Activated CD4-positive, alpha-beta T cell treated with anti-CD3 and anti-CD28 coated beads for 36 hours (primary cell): ENCODE data around the gene CERS6. TPM values are rescaled to one million over a fixed set of nuclear protein-coding genes. Genes with fewer than 3 reads are reported as not detected.

ENCODE experiments used
- ATAC-seq: fragments of 200-7000 bp; cut with Tn5 transposase; one replicate; pipeline ENCODE4 v1.10.0; 2021; ENCODE audit warnings: mild to moderate bottlenecking, moderate library complexity
- CTCF ChIA-PET: fragments of 350-600 bp; sonication (Branson Sonifier 250); formaldehyde crosslinking; loops from one replicate; lab custom pipeline; 2021; ENCODE audit warnings: antibody characterized with exemption; lab: Charles Lee
- POLR2A ChIA-PET: fragments of 350-600 bp; sonication (Branson Sonifier 250); formaldehyde crosslinking; loops from one replicate; lab custom pipeline; 2021; ENCODE audit warnings: antibody characterized with exemption, inconsistent platforms; lab: Charles Lee
- DNase-seq: peaks from one replicate; pipeline ENCODE4 v3.0.0-alpha.2; 2020
- H3K27ac Mint-ChIP-seq: one replicate; pipeline ENCODE4 v1.8.0; 2021; ENCODE audit warnings: mixed read lengths
- H3K27me3 Mint-ChIP-seq: one replicate; pipeline ENCODE4 v1.8.0; 2021; ENCODE audit warnings: mixed read lengths
- H3K36me3 Mint-ChIP-seq: one replicate; pipeline ENCODE4 v1.8.0; 2021; ENCODE audit warnings: low read depth, mixed read lengths
- H3K4me1 Mint-ChIP-seq: one replicate; pipeline ENCODE4 v1.8.0; 2021; ENCODE audit warnings: mixed read lengths
- H3K4me3 Mint-ChIP-seq: one replicate; pipeline ENCODE4 v1.8.0; 2021; ENCODE audit warnings: mild to moderate bottlenecking, moderate library complexity, mixed read lengths
- H3K9me3 Mint-ChIP-seq: one replicate; pipeline ENCODE4 v1.8.0; 2021; ENCODE audit warnings: low read depth, mixed read lengths
- intact Hi-C, 2 experiments: fragments of 100-400 bp; cut with DNase I in 1 of 2; cut with micrococcal nuclease in 1 of 2; formaldehyde crosslinking; loops; one replicate each; pipeline versions ENCODE4 v1.14.2 to v1.15.1; 2022 to 2024; cut with DNase I, micrococcal nuclease
- total RNA-seq, 2 experiments: library from RNA; stranded (reverse); gene quantifications; one replicate each; pipeline ENCODE4 v1.2.3, GENCODE V29; 2021

Gene CERS6
- total RNA-seq, 2 experiments from 2014 or later = 12.9 to 13.1 TPM

DNA sequence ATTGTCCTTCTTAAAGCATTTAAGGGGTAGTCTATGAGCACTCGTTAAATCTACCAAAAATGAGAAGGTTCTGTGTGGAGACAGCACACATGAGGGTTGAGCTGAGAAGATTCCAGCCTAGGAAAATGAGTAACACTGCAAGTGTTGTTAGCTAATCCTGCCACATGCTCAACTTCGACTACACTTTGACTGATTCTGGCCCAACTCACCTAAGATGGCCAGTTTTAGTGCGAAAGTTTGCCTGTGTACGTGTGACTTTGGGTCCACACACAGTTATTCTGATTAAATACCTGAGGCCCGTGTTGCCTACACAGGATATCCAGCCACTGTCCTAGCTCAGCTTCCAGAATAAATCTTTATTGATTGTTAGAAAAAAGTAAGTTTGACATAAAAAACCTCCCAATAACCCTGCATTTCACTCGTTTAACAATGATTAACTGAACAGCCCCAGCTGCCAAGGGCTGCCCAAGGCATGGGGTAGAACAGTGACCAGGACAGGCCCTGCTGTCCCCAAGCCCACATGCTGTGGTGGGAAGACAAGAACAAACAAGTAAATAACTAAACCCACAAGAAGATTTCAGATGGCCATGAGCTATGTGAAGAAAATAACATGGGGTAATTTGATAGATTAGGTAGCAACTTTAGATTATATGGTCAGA lies 14.7 kb upstream of the CERS6 start:
- intact Hi-C loops = no loop called here
- H3K4me1 Mint-ChIP-seq = peaks cover 34% of the 10 kb centered on the region
- no peaks in the 10 kb centered on the region for H3K27me3 Mint-ChIP-seq
- no peak overlapping the region for H3K27ac Mint-ChIP-seq
- ChIA-PET CTCF (interaction anchor here (0.8 to 1.9 kb wide), 3 partner anchors 10 to 246 kb away, joined by 3 to 6 read pairs (median 5); no protein-coding TSS in a partner anchor), POLR2A (no interaction called here)
- DNase-seq (no peak), ATAC-seq (no peak)
- peaks cover 7% of the 10 kb centered on the region for H3K9me3 Mint-ChIP-seq
- H3K36me3 Mint-ChIP-seq = no peaks in the 10 kb centered on the region
- no peak overlapping the region for H3K4me3 Mint-ChIP-seq

DNA sequence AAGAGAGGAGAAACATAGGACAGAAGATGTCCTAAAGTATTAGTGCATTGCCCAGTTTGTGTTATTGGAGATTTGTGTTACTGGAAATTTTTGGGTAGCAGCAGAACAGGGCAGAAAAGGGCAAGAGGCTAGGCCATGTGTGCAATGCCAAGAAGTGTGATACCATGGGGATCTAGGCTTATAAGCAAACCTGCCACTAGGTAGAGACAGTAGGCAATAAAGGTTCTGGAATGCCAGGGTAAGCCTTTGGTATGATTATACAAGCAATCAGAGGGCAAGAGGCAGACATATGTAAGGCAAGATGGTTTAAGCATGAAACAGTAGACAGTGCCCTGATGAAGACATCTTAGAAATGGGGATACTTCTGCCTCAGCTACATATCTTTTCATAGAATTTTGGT lies 12.3 kb upstream of the CERS6 start:
- Mint-ChIP-seq H3K27me3 (no peaks in the 10 kb centered on the region), H3K4me1 (peaks cover 26% of the 10 kb centered on the region), H3K36me3 (no peaks in the 10 kb centered on the region), H3K9me3 (peaks cover 7% of the 10 kb centered on the region), H3K27ac (no peak overlapping the region), H3K4me3 (no peak overlapping the region)
- no peak for DNase-seq
- no peak for ATAC-seq
- ChIA-PET POLR2A (no interaction called here), CTCF (interaction anchor here (0.9 to 1.2 kb wide), 3 partner anchors 12 to 292 kb away, joined by 3 to 5 read pairs (median 4); partner anchors contain the start of gene CERS6)
- intact Hi-C loops = no loop called here

DNA sequence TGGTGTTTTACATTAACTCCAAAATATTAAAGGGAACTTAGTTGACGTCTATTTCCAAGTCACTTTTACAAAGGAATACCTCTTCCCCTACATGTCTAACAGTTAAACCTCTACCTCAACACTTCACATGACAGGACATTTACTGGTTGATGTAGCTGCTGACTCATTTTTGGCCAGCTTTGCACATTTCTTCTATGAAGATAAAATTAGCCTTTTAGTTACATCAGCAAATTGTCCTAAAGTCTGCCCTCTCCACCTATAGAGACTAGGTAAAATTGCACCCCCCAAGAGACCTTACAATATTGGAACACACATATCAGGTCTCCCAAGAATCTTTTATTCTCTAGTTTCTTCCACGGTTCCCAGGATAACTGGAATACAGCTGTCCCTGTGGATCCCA lies 10.1 kb upstream of the CERS6 start:
- no peaks in the 10 kb centered on the region for H3K36me3 Mint-ChIP-seq
- ATAC-seq (no peak), DNase-seq (no peak)
- ChIA-PET POLR2A (no interaction called here), CTCF (no interaction called here)
- H3K27ac Mint-ChIP-seq = no peak overlapping the region
- intact Hi-C loops = no loop called here
- H3K27me3 Mint-ChIP-seq = no peaks in the 10 kb centered on the region
- no peak overlapping the region for H3K4me3 Mint-ChIP-seq
- H3K9me3 Mint-ChIP-seq = peaks cover 7% of the 10 kb centered on the region
- H3K4me1 Mint-ChIP-seq = peaks cover 25% of the 10 kb centered on the region

GRCh38 chr2:168448980-168449379 lies 7.1 kb upstream of the CERS6 start:
- intact Hi-C loops = no loop called here
- Mint-ChIP-seq H3K4me1 (peaks cover 23% of the 10 kb centered on the region), H3K27me3 (no peaks in the 10 kb centered on the region), H3K4me3 (no peak overlapping the region), H3K9me3 (peaks cover 7% of the 10 kb centered on the region), H3K27ac (no peak overlapping the region), H3K36me3 (no peaks in the 10 kb centered on the region)
- ChIA-PET POLR2A (no interaction called here), CTCF (no interaction called here)
- DNase-seq (no peak), ATAC-seq (no peak)

GRCh38 chr2:168449419-168449818 lies 6.7 kb upstream of the CERS6 start:
- Mint-ChIP-seq H3K27ac (no peak overlapping the region), H3K4me3 (no peak overlapping the region), H3K36me3 (no peaks in the 10 kb centered on the region), H3K9me3 (peaks cover 5% of the 10 kb centered on the region), H3K4me1 (peaks cover 21% of the 10 kb centered on the region), H3K27me3 (no peaks in the 10 kb centered on the region)
- ChIA-PET CTCF (no interaction called here), POLR2A (no interaction called here)
- intact Hi-C loops = no loop called here
- DNase-seq = no peak
- no peak for ATAC-seq

- POLR2A ChIA-PET = no interaction called here
- intact Hi-C loops = loop anchor here in 1 of 2 experiments (10.0 kb wide), 1 partner anchor 205 kb away; the partner anchor contains the start of gene STK39
Observed at GRCh38 chr2:168450171-168450570, 5.9 kb upstream of the CERS6 start.

DNA sequence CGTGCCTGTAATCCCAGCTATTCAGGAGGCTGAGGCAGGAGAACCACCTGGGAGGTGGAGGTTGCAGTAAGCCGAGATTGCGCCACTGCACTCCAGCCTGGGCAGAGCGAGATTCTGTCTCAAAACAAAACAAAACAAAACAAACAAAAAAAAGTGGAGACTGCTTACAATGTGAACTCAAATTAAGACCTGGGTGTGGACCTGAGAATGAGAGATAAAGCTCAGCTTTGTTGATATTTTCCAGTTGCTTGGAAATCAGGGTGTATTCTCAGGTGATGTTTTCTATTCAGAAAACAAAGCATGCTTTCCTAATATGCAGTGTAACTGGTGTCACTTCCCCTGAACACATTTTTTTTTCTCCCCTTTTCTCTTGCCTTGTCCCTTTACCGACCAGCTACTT lies 5.3 kb upstream of the CERS6 start:
- H3K4me1 Mint-ChIP-seq = peaks cover 21% of the 10 kb centered on the region
- CTCF ChIA-PET = interaction anchor here (0.6 to 1.9 kb wide), 4 partner anchors 9 to 220 kb away, joined by 3 to 5 read pairs (median 3); no protein-coding TSS in a partner anchor
- DNase-seq = no peak
- H3K4me3 Mint-ChIP-seq = no peak overlapping the region
- H3K9me3 Mint-ChIP-seq = no peaks in the 10 kb centered on the region
- no peak for ATAC-seq
- H3K27ac Mint-ChIP-seq = no peak overlapping the region
- POLR2A ChIA-PET = interaction anchor here (0.7 kb wide), 1 partner anchor 1025 kb away, joined by 8 read pairs; no protein-coding TSS in a partner anchor
- H3K36me3 Mint-ChIP-seq = no peaks in the 10 kb centered on the region
- no peaks in the 10 kb centered on the region for H3K27me3 Mint-ChIP-seq
- intact Hi-C loops = loop anchor here in 1 of 2 experiments (10.0 kb wide), 1 partner anchor 206 kb away; the partner anchor contains the start of gene STK39

More at GRCh38 chr2:168450171-168450570, 5.9 kb upstream of the CERS6 start:
- CTCF ChIA-PET = interaction anchor here (1.6 to 1.9 kb wide), 2 partner anchors 8 to 15 kb away, joined by 3 to 5 read pairs; no protein-coding TSS in a partner anchor
- Mint-ChIP-seq H3K27ac (no peak overlapping the region), H3K36me3 (no peaks in the 10 kb centered on the region), H3K4me1 (peaks cover 21% of the 10 kb centered on the region), H3K9me3 (no peaks in the 10 kb centered on the region), H3K4me3 (no peak overlapping the region), H3K27me3 (no peaks in the 10 kb centered on the region)
- ATAC-seq (no peak), DNase-seq (no peak)

GRCh38 chr2:168452781-168453180 lies 3.3 kb upstream of the CERS6 start:
- ChIA-PET POLR2A (no interaction called here), CTCF (no interaction called here)
- ATAC-seq = no peak
- Mint-ChIP-seq H3K4me3 (no peak overlapping the region), H3K4me1 (peaks cover 26% of the 10 kb centered on the region), H3K36me3 (no peaks in the 10 kb centered on the region), H3K27ac (no peak overlapping the region), H3K27me3 (peaks cover 2% of the 10 kb centered on the region), H3K9me3 (no peaks in the 10 kb centered on the region)
- DNase-seq = no peak
- intact Hi-C loops = loop anchor here in 1 of 2 experiments (10.0 kb wide), 1 partner anchor 208 kb away; the partner anchor contains the start of gene STK39

DNA sequence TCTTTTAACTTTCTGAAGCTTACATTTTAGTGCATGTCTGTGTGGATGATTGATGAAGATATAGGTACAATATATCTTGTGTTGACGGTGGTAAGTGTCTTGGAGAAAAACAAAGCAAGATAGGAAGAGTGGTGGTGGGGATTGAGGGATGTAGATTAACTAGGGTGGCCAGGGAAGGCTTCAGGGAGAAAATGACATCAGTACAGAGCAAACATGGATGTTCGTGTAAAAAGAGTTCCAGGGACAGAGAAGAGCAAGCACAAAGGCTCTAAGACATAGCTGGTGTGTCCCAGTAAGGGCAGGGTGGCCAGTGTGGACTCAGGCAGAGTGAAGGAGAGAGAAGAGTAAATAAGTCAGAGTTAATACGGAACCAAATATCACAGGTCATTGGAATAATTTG lies 2.7 kb upstream of the CERS6 start:
- DNase-seq = no peak
- POLR2A ChIA-PET = interaction anchor here (0.5 kb wide), 1 partner anchor 318 kb away, joined by 6 read pairs; no protein-coding TSS in a partner anchor
- CTCF ChIA-PET = interaction anchor here (1.5 kb wide), 1 partner anchor 11 kb away, joined by 6 read pairs; no protein-coding TSS in a partner anchor
- Mint-ChIP-seq H3K36me3 (no peaks in the 10 kb centered on the region), H3K4me3 (no peak overlapping the region), H3K27ac (no peak overlapping the region), H3K4me1 (peaks cover 29% of the 10 kb centered on the region), H3K27me3 (peaks cover 2% of the 10 kb centered on the region), H3K9me3 (no peaks in the 10 kb centered on the region)
- ATAC-seq = no peak
- intact Hi-C loops = loop anchor here in 1 of 2 experiments (10.0 kb wide), 1 partner anchor 209 kb away; the partner anchor contains the start of gene STK39

- no peak overlapping the region for H3K4me3 Mint-ChIP-seq
- POLR2A ChIA-PET = interaction anchor here (0.6 kb wide), 1 partner anchor 1356 kb away, joined by 4 read pairs; no protein-coding TSS in a partner anchor
- intact Hi-C loops = loop anchor here (2.0 to 10.0 kb wide), 2 partner anchors 22 to 210 kb away; partner anchors contain the start of gene STK39 (in 1 of the 2)
- H3K4me1 Mint-ChIP-seq = peaks cover 35% of the 10 kb centered on the region
- peaks cover 2% of the 10 kb centered on the region for H3K27me3 Mint-ChIP-seq
- CTCF ChIA-PET = interaction anchor here (0.7 kb wide), 1 partner anchor 215 kb away, joined by 3 read pairs; no protein-coding TSS in a partner anchor
- H3K27ac Mint-ChIP-seq = no peak overlapping the region
- DNase-seq = no peak
- no peaks in the 10 kb centered on the region for H3K9me3 Mint-ChIP-seq
- no peak for ATAC-seq
- no peaks in the 10 kb centered on the region for H3K36me3 Mint-ChIP-seq
Observed at GRCh38 chr2:168454737-168455644, 1.1 kb upstream of the CERS6 start.
